Panc1 (cell line): ENCODE results near the gene GRIN3B. TPM values are rescaled to one million over a fixed set of nuclear protein-coding genes. Genes with fewer than 3 reads are reported as not detected.

Experiments
- ATAC-seq: fragments of 200-7000 bp; cut with Tn5 transposase; 2 replicates; pipeline ENCODE4 v1.9.1; 2020; ENCODE audit warnings: mild to moderate bottlenecking, moderate library complexity
- BruUV-seq: library from RNA; stranded (reverse); fragments of 400-500 nt; replicated peaks from 2 replicates; lab custom pipeline; 2021; lab: Mats Ljungman, UMichigan
- CTCF ChIA-PET: fragments of 300-600 bp; sonication (Branson Sonifier 250); formaldehyde crosslinking; loops from one replicate; lab custom pipeline; 2022; ENCODE audit warnings: antibody characterized with exemption; lab: Charles Lee
- POLR2A ChIA-PET: fragments of 300-600 bp; sonication (Branson Sonifier 250); formaldehyde crosslinking; loops from one replicate; lab custom pipeline; 2022; ENCODE audit warnings: antibody characterized with exemption; lab: Charles Lee
- DNase-seq: peaks from one replicate; pipeline ENCODE4 v3.0.0-alpha.2; 2010; ENCODE audit warnings: low read depth, low spot score
- H3K27ac ChIP-seq: 2 replicates; pipeline ENCODE4 v1.5.1; 2011; ENCODE audit warnings: mild to moderate bottlenecking, low read length, inconsistent platforms
- H3K27me3 ChIP-seq: fragments of 200-500 bp; sonication (Bioruptor generic); 2 replicates; pipeline ENCODE4 v1.6.0; 2014; ENCODE audit warnings: low read length, inconsistent platforms; ENCODE audit not compliant: control insufficient read depth, insufficient read depth
- H3K36me3 ChIP-seq: fragments of 200-500 bp; sonication (Bioruptor generic); 2 replicates; pipeline ENCODE4 v1.5.1; 2014; ENCODE audit warnings: inconsistent platforms, mild to moderate bottlenecking, low read length, moderate library complexity; ENCODE audit not compliant: control insufficient read depth, insufficient read depth
- H3K4me1 ChIP-seq: 2 replicates; pipeline ENCODE4 v1.5.1; 2011; ENCODE audit warnings: inconsistent platforms, mild to moderate bottlenecking, low read length, moderate library complexity; ENCODE audit not compliant: control insufficient read depth, insufficient read depth
- H3K4me3 ChIP-seq, 2 experiments: 2 replicates each; pipeline ENCODE4 v1.5.1; 2011 to 2012; ENCODE audit warnings: low read depth in 2 of 2, low read length in 2 of 2, mild to moderate bottlenecking in 2 of 2, inconsistent platforms in 1 of 2, moderate library complexity in 1 of 2
- H3K9me3 ChIP-seq: fragments of 200-500 bp; sonication (Bioruptor generic); 2 replicates; pipeline ENCODE4 v1.5.1; 2014; ENCODE audit warnings: low read depth, mild to moderate bottlenecking, inconsistent platforms, low read length, moderate library complexity; ENCODE audit not compliant: control insufficient read depth, insufficient read depth
- CTCF ChIP-seq: fragments of 450-650 bp; IDR thresholded peaks from 2 replicates; pipeline ENCODE4 v1.5.1; 2017; ENCODE audit warnings: mild to moderate bottlenecking
- POLR2AphosphoS5 ChIP-seq: IDR thresholded peaks from 2 replicates; pipeline ENCODE4 v1.6.1; 2012; ENCODE audit warnings: mild to moderate bottlenecking, low read depth, low read length, moderate library complexity
- REST ChIP-seq, 2 experiments: IDR thresholded peaks; 2 replicates each; pipeline ENCODE4 v1.6.1; 2011 to 2012; ENCODE audit warnings: low read depth in 2 of 2, control low read depth in 1 of 2, low read length in 1 of 2, mild to moderate bottlenecking in 1 of 2, moderate library complexity in 1 of 2; ENCODE audit not compliant: insufficient read depth in 1 of 2
- SIN3A ChIP-seq: IDR thresholded peaks from 2 replicates; pipeline ENCODE4 v1.6.1; 2012; ENCODE audit warnings: low read depth, mild to moderate bottlenecking, low read length, moderate library complexity, borderline replicate concordance; ENCODE audit not compliant: insufficient read depth
- TCF7L2 ChIP-seq: IDR thresholded peaks from 2 replicates; pipeline ENCODE4 v1.6.1; 2011; ENCODE audit warnings: mild to moderate bottlenecking, low read depth, low read length, inconsistent platforms
- in situ Hi-C: cut with HindIII; loops from 2 replicates; pipeline ENCODE4 v1.10.0; 2016; ENCODE audit warnings: low sequenced_read_pairs, low pct_unique_long_range_greater_than_20kb
- intact Hi-C: fragments of 100-400 bp; cut with micrococcal nuclease; formaldehyde crosslinking; loops from one replicate; pipeline ENCODE4 v1.10.0; 2022; ENCODE audit not compliant: unreplicated experiment
- total RNA-seq: library from RNA; stranded (reverse); gene quantifications from one replicate; pipeline ENCODE4 v1.2.1, GENCODE V29; 2021; ENCODE audit not compliant: unreplicated experiment

The GRIN3B gene
- total RNA-seq, 1 experiment from 2014 or later = 4.6 TPM

- Histone ChIP-seq H3K9me3 (no peaks in the 10 kb centered on the region), H3K36me3 (no peaks in the 10 kb centered on the region), H3K4me1 (peaks cover 4% of the 10 kb centered on the region), H3K27me3 (no peaks in the 10 kb centered on the region), H3K27ac (no peak overlapping the region), H3K4me3 (no peak overlapping the region)
- TF ChIP-seq REST (IDR thresholded peaks at IDR 0.05; ENCODE audit: insufficient read depth in 1 of 2, low read depth in 2 of 2, low read length in 1 of 2) (no peak), POLR2AphosphoS5 (no peak), TCF7L2 (no peak), SIN3A (no peak), CTCF (no peak)
- in situ Hi-C loops = no loop called here
- BruUV-seq = no TSS peak
- ChIA-PET CTCF (interaction anchor here (0.6 kb wide), 1 partner anchor 84 kb away, joined by 3 read pairs; no protein-coding TSS in a partner anchor), POLR2A (interaction anchor here (0.6 kb wide), 1 partner anchor 89 kb away, joined by 8 read pairs; no protein-coding TSS in a partner anchor)
- intact Hi-C loops = no loop called here
- ATAC-seq (no peak), DNase-seq (no peak)
These were observed 9.5 kb upstream of the GRIN3B start for GRCh38 chr19:990746-991145.

- Histone ChIP-seq H3K36me3 (no peaks in the 10 kb centered on the region), H3K27ac (no peak overlapping the region), H3K4me1 (peaks cover 8% of the 10 kb centered on the region), H3K4me3 (no peak overlapping the region), H3K9me3 (no peaks in the 10 kb centered on the region), H3K27me3 (no peaks in the 10 kb centered on the region)
- no TSS peak for BruUV-seq
- DNase-seq (no peak), ATAC-seq (no peak)
- TF ChIP-seq SIN3A (no peak), CTCF (no peak), TCF7L2 (no peak), POLR2AphosphoS5 (no peak), REST (IDR thresholded peaks at IDR 0.05; ENCODE audit: insufficient read depth in 1 of 2, low read depth in 2 of 2, low read length in 1 of 2) (no peak)
- ChIA-PET POLR2A (interaction anchor here (0.6 kb wide), 1 partner anchor 88 kb away, joined by 8 read pairs; no protein-coding TSS in a partner anchor), CTCF (no interaction called here)
- intact Hi-C loops = no loop called here
- in situ Hi-C loops = no loop called here
These were observed 8.9 kb upstream of the GRIN3B start for GRCh38 chr19:991174-991931.
